ENCODE data around the gene NHLRC2. TPM values are rescaled to one million over a fixed set of nuclear protein-coding genes. Genes with fewer than 3 reads are reported as not detected.

The NHLRC2 gene
- total and polyA plus RNA-seq, 10 of the 15 experiments (the other 5 are each of a cell fraction or from before 2014, with no cell fraction given), result 1.9 to 31.3 (median 15.9) TPM

DNA sequence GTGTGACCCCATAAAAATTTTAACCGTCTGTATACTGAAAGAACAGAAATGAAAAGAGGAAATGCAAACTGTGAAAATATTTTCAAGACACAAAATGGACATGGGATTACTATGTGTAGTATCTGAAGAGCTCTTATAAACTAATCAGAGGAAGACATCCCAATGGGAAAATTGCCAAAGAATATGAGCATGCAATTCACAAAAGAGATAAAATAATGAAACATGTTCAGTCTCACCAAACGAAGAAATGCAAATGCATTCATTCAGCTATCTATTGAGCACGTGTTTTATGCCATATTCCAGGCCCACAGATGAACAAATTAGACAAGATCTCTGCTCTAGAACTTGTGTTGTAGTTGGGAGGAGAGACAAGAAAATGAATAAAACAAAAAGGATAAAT lies 63.2 kb downstream of the NHLRC2 start (continued):
- TF ChIP-seq HSF1 (IDR thresholded peaks at IDR 0.05; ENCODE audit: low read depth, low read length) (no peak), ZZZ3 (IDR thresholded peaks at IDR 0.05; ENCODE audit: control insufficient read depth, insufficient read length, low read depth) (no peak), CREM (IDR thresholded peaks at IDR 0.05; ENCODE audit: low read depth) (no peak), CHD4 (IDR thresholded peaks at IDR 0.05) (no peak), ZBTB40 (IDR thresholded peaks at IDR 0.05; ENCODE audit: borderline replicate concordance) (no peak), MAX (IDR thresholded peaks at IDR 0.05; ENCODE audit: low read depth, low read length) (no peak), RUNX3 (IDR thresholded peaks at IDR 0.05; ENCODE audit: low read length) (no peak), JUND (IDR thresholded peaks at IDR 0.05; ENCODE audit: low read depth, low read length) (no peak), NR2C1 (IDR thresholded peaks at IDR 0.05) (no peak), MTA2 (IDR thresholded peaks at IDR 0.05; ENCODE audit: low read depth) (no peak), KDM1A (IDR thresholded peaks at IDR 0.05; ENCODE audit: borderline replicate concordance) (no peak)
- TF ChIP-seq, protein P1, sequence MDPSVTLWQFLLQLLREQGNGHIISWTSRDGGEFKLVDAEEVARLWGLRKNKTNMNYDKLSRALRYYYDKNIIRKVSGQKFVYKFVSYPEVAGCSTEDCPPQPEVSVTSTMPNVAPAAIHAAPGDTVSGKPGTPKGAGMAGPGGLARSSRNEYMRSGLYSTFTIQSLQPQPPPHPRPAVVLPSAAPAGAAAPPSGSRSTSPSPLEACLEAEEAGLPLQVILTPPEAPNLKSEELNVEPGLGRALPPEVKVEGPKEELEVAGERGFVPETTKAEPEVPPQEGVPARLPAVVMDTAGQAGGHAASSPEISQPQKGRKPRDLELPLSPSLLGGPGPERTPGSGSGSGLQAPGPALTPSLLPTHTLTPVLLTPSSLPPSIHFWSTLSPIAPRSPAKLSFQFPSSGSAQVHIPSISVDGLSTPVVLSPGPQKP (IDR thresholded peaks at IDR 0.05; ENCODE audit: low read depth, low read length), result no peak
